Measurements from ENCODE around the gene DCBLD1. TPM values are rescaled to one million over a fixed set of nuclear protein-coding genes. Genes with fewer than 3 reads are reported as not detected.

Gene DCBLD1
- total RNA-seq, 1 donor from 2014 or later: 7.5 TPM

GRCh38 chr6:117509021-117509420, 26.5 kb downstream of the DCBLD1 start:
- Histone ChIP-seq H3K9ac (no peak overlapping the region), H3K9me3 (ENCODE audit: low read depth) (no peaks in the 10 kb centered on the region), H3K4me1 (peaks cover 23% of the 10 kb centered on the region), H3K79me2 (ENCODE audit: low read depth) (no peaks in the 10 kb centered on the region), H3K36me3 (no peaks in the 10 kb centered on the region), H2AFZ (replicated peaks) (no peak overlapping the region), H3K4me2 (no peak overlapping the region), H3K4me3 (no peak overlapping the region), H3K27ac (no peak overlapping the region), H3F3A (ENCODE audit: low read depth) (peaks cover 6% of the 10 kb centered on the region), H3K27me3 (no peaks in the 10 kb centered on the region), H4K20me1 (ENCODE audit: low read depth) (no peaks in the 10 kb centered on the region)
- Mint-ChIP-seq H3K4me3 (no peak overlapping the region), H3K27me3 (ENCODE audit: insufficient read depth, low read depth) (no peaks in the 10 kb centered on the region), H3K9me3 (no peaks in the 10 kb centered on the region), H3K27ac (no peak overlapping the region), H3K4me1 (peaks cover 29% of the 10 kb centered on the region), H3K36me3 (no peaks in the 10 kb centered on the region)
- no peak for DNase-seq (ENCODE audit: low spot score)
- no peak for TF ChIP-seq EZH2 (IDR thresholded peaks at IDR 0.05)
- no peak for TF ChIP-seq CTCF (IDR thresholded peaks at IDR 0.05)
- no peak for TF ChIP-seq EZH2phosphoT487 (IDR thresholded peaks at IDR 0.05)

- Histone ChIP-seq H3K27ac (no peak overlapping the region), H4K20me1 (ENCODE audit: low read depth) (no peaks in the 10 kb centered on the region), H3K9me3 (ENCODE audit: low read depth) (no peaks in the 10 kb centered on the region), H3F3A (ENCODE audit: low read depth) (peaks cover 6% of the 10 kb centered on the region), H3K36me3 (no peaks in the 10 kb centered on the region), H3K4me2 (no peak overlapping the region), H3K4me1 (peaks cover 12% of the 10 kb centered on the region), H3K9ac (no peak overlapping the region), H3K79me2 (ENCODE audit: low read depth) (no peaks in the 10 kb centered on the region), H2AFZ (replicated peaks) (no peak overlapping the region), H3K4me3 (no peak overlapping the region), H3K27me3 (no peaks in the 10 kb centered on the region)
- TF ChIP-seq EZH2phosphoT487 (IDR thresholded peaks at IDR 0.05) (no peak), CTCF (IDR thresholded peaks at IDR 0.05) (no peak), EZH2 (IDR thresholded peaks at IDR 0.05) (no peak)
- H3K4me1 Mint-ChIP-seq: peaks cover 14% of the 10 kb centered on the region
- peaks cover 2% of the 10 kb centered on the region for H3K36me3 Mint-ChIP-seq
- no peaks in the 10 kb centered on the region for H3K27me3 Mint-ChIP-seq (ENCODE audit: insufficient read depth, low read depth)
- H3K27ac Mint-ChIP-seq: no peak overlapping the region
- no peak overlapping the region for H3K4me3 Mint-ChIP-seq
- DNase-seq (ENCODE audit: low spot score): no peak
- no peaks in the 10 kb centered on the region for H3K9me3 Mint-ChIP-seq
Measured at GRCh38 chr6:117512056-117512828, 29.8 kb downstream of the DCBLD1 start.

GRCh38 chr6:117512987-117513573, 30.6 kb downstream of the DCBLD1 start:
- Histone ChIP-seq H3K4me3 (no peak overlapping the region), H3K9me3 (ENCODE audit: low read depth) (no peaks in the 10 kb centered on the region), H2AFZ (replicated peaks) (no peak overlapping the region), H3K79me2 (ENCODE audit: low read depth) (no peaks in the 10 kb centered on the region), H3F3A (ENCODE audit: low read depth) (peaks cover 6% of the 10 kb centered on the region), H3K4me1 (peaks cover 12% of the 10 kb centered on the region), H4K20me1 (ENCODE audit: low read depth) (no peaks in the 10 kb centered on the region), H3K36me3 (no peaks in the 10 kb centered on the region), H3K4me2 (peak overlapping the region; percentile 40), H3K9ac (no peak overlapping the region), H3K27ac (no peak overlapping the region), H3K27me3 (no peaks in the 10 kb centered on the region)
- H3K4me3 Mint-ChIP-seq: no peak overlapping the region
- H3K27me3 Mint-ChIP-seq (ENCODE audit: insufficient read depth, low read depth): peaks cover 2% of the 10 kb centered on the region
- DNase-seq (ENCODE audit: low spot score): peak; percentile 75
- H3K9me3 Mint-ChIP-seq: no peaks in the 10 kb centered on the region
- peaks cover 2% of the 10 kb centered on the region for H3K36me3 Mint-ChIP-seq
- TF ChIP-seq CTCF (IDR thresholded peaks at IDR 0.05): no peak
- no peak for TF ChIP-seq EZH2 (IDR thresholded peaks at IDR 0.05)
- TF ChIP-seq EZH2phosphoT487 (IDR thresholded peaks at IDR 0.05): no peak
- peaks cover 9% of the 10 kb centered on the region for H3K4me1 Mint-ChIP-seq
- no peak overlapping the region for H3K27ac Mint-ChIP-seq

Measured in neural progenitor cell (in vitro differentiated cells).